Activated naive CD4-positive, alpha-beta T cell treated with anti-CD3 and anti-CD28 coated beads, Interleukin-2, amount 50 U/mL, for 72 hours (primary cell): ENCODE results near the gene SESN1. TPM values are rescaled to one million over a fixed set of nuclear protein-coding genes. Genes with fewer than 3 reads are reported as not detected.

Experiments used
- ATAC-seq, 2 donors: fragments of 150-1000 bp; cut with Tn5 transposase; 2 replicates each; pipeline ENCODE4 v1.10.0; 2021; ENCODE audit warnings: mild to moderate bottlenecking in 2 of 2, moderate library complexity in 2 of 2
- DNase-seq, 2 donors: peaks; one replicate each; pipeline ENCODE4 v3.0.0; 2021 to 2022; ENCODE audit warnings: low spot score in 2 of 2
- H3K27ac Mint-ChIP-seq, 2 donors: one replicate each; pipeline ENCODE4 v1.8.0; 2022; ENCODE audit warnings: mild to moderate bottlenecking in 2 of 2, mixed read lengths in 2 of 2
- H3K36me3 Mint-ChIP-seq, 2 donors: one replicate each; pipeline ENCODE4 v1.8.0; 2022; ENCODE audit warnings: mixed read lengths in 2 of 2
- H3K9me3 Mint-ChIP-seq, 2 donors: one replicate each; pipeline ENCODE4 v1.8.0; 2022; ENCODE audit warnings: mixed read lengths in 2 of 2
- total RNA-seq, 2 donors: library from RNA; stranded (reverse); gene quantifications; one replicate each; pipeline ENCODE4 v1.2.3, GENCODE V29; 2022

SESN1 gene
- total RNA-seq, 2 donors from 2014 or later, result 10.3 to 29.1 TPM

- no peak overlapping the region for H3K27ac Mint-ChIP-seq
- peaks cover 0 to 4% of the 10 kb centered on the region in 2 donors for H3K9me3 Mint-ChIP-seq
- peaks cover 4 to 11% of the 10 kb centered on the region in 2 donors for H3K36me3 Mint-ChIP-seq
- ATAC-seq, result no peak
- no peak for DNase-seq
These were observed 42.5 kb downstream of the SESN1 start for GRCh38 chr6:109052018-109052651.

GRCh38 chr6:109051301-109052017 lies 43.2 kb downstream of the SESN1 start:
- DNase-seq, result no peak
- ATAC-seq, result no peak
- peaks cover 0 to 4% of the 10 kb centered on the region in 2 donors for H3K9me3 Mint-ChIP-seq
- H3K27ac Mint-ChIP-seq, result no peak overlapping the region
- peaks cover 4 to 11% of the 10 kb centered on the region in 2 donors for H3K36me3 Mint-ChIP-seq

GRCh38 chr6:109050447-109051102 lies 44.1 kb downstream of the SESN1 start:
- Mint-ChIP-seq H3K9me3 (peaks cover 0 to 4% of the 10 kb centered on the region in 2 donors), H3K36me3 (peaks cover 4 to 11% of the 10 kb centered on the region in 2 donors), H3K27ac (no peak overlapping the region)
- DNase-seq (no peak), ATAC-seq (no peak)

- no peak for ATAC-seq
- no peak overlapping the region for H3K27ac Mint-ChIP-seq
- H3K36me3 Mint-ChIP-seq, result peaks cover 4 to 11% of the 10 kb centered on the region in 2 donors
- no peak for DNase-seq
- H3K9me3 Mint-ChIP-seq, result peaks cover 0 to 4% of the 10 kb centered on the region in 2 donors
These were observed 44.6 kb downstream of the SESN1 start for GRCh38 chr6:109050012-109050411.

- Mint-ChIP-seq H3K9me3 (peaks cover 0 to 4% of the 10 kb centered on the region in 2 donors), H3K27ac (peak overlapping the region in 1 of 2 donors; percentile 52), H3K36me3 (peaks cover 4 to 11% of the 10 kb centered on the region in 2 donors)
- ATAC-seq, result no peak
- DNase-seq, result no peak
These were observed 45.8 kb downstream of the SESN1 start for GRCh38 chr6:109048670-109049415.

- Mint-ChIP-seq H3K36me3 (peaks cover 4 to 11% of the 10 kb centered on the region in 2 donors), H3K27ac (no peak overlapping the region), H3K9me3 (peaks cover 0 to 4% of the 10 kb centered on the region in 2 donors)
- ATAC-seq (no peak), DNase-seq (no peak)
These were observed 46.5 kb downstream of the SESN1 start for GRCh38 chr6:109048176-109048575.

GRCh38 chr6:109045493-109045892 lies 49.2 kb downstream of the SESN1 start:
- no peak overlapping the region for H3K27ac Mint-ChIP-seq
- H3K9me3 Mint-ChIP-seq, result peaks cover 0 to 4% of the 10 kb centered on the region in 2 donors
- DNase-seq (no peak), ATAC-seq (no peak)
- peaks cover 4 to 11% of the 10 kb centered on the region in 2 donors for H3K36me3 Mint-ChIP-seq

- H3K9me3 Mint-ChIP-seq, result no peaks in the 10 kb centered on the region
- H3K36me3 Mint-ChIP-seq, result no peaks in the 10 kb centered on the region
- ATAC-seq, result no peak
- no peak overlapping the region for H3K27ac Mint-ChIP-seq
- DNase-seq, result no peak
These were observed 54.9 kb downstream of the SESN1 start for GRCh38 chr6:109039795-109040194.

GRCh38 chr6:109038837-109039398 lies 55.7 kb downstream of the SESN1 start:
- no peak for ATAC-seq
- Mint-ChIP-seq H3K36me3 (no peaks in the 10 kb centered on the region), H3K27ac (peak overlapping the region in 1 of 2 donors; percentile 52), H3K9me3 (no peaks in the 10 kb centered on the region)
- DNase-seq, result no peak

- Mint-ChIP-seq H3K27ac (no peak overlapping the region), H3K9me3 (no peaks in the 10 kb centered on the region), H3K36me3 (no peaks in the 10 kb centered on the region)
- ATAC-seq (no peak), DNase-seq (no peak)
These were observed 57.9 kb downstream of the SESN1 start for GRCh38 chr6:109036574-109037294.

GRCh38 chr6:109034526-109034925 lies 60.1 kb downstream of the SESN1 start:
- no peaks in the 10 kb centered on the region for H3K36me3 Mint-ChIP-seq
- no peak overlapping the region for H3K27ac Mint-ChIP-seq
- no peak for DNase-seq
- no peak for ATAC-seq
- H3K9me3 Mint-ChIP-seq, result no peaks in the 10 kb centered on the region

- no peak for DNase-seq
- H3K27ac Mint-ChIP-seq, result no peak overlapping the region
- no peaks in the 10 kb centered on the region for H3K9me3 Mint-ChIP-seq
- no peaks in the 10 kb centered on the region for H3K36me3 Mint-ChIP-seq
- no peak for ATAC-seq
These were observed 61.0 kb downstream of the SESN1 start for GRCh38 chr6:109033655-109034054.

GRCh38 chr6:109031416-109031815 lies 63.2 kb downstream of the SESN1 start:
- no peaks in the 10 kb centered on the region for H3K9me3 Mint-ChIP-seq
- DNase-seq (no peak), ATAC-seq (no peak)
- no peaks in the 10 kb centered on the region for H3K36me3 Mint-ChIP-seq
- no peak overlapping the region for H3K27ac Mint-ChIP-seq

GRCh38 chr6:109029313-109029712 lies 65.3 kb downstream of the SESN1 start:
- no peaks in the 10 kb centered on the region for H3K9me3 Mint-ChIP-seq
- no peaks in the 10 kb centered on the region for H3K36me3 Mint-ChIP-seq
- no peak overlapping the region for H3K27ac Mint-ChIP-seq
- DNase-seq (no peak), ATAC-seq (no peak)

- ATAC-seq, result no peak
- DNase-seq, result no peak
- H3K9me3 Mint-ChIP-seq, result no peaks in the 10 kb centered on the region
- no peaks in the 10 kb centered on the region for H3K36me3 Mint-ChIP-seq
- no peak overlapping the region for H3K27ac Mint-ChIP-seq
These were observed 66.2 kb downstream of the SESN1 start for GRCh38 chr6:109028439-109028838.

- no peaks in the 10 kb centered on the region for H3K9me3 Mint-ChIP-seq
- no peak for DNase-seq
- H3K27ac Mint-ChIP-seq, result no peak overlapping the region
- ATAC-seq, result no peak
- H3K36me3 Mint-ChIP-seq, result no peaks in the 10 kb centered on the region
These were observed 66.7 kb downstream of the SESN1 start for GRCh38 chr6:109027964-109028363.
